Fibroblast of lung (primary cell): Measurements from ENCODE around the gene C3. TPM values are rescaled to one million over a fixed set of nuclear protein-coding genes. Genes with fewer than 3 reads are reported as not detected.
"Not testable (repeated sequence)": the region's sequence is repeated elsewhere in the genome, so short reads cannot be mapped to it uniquely, and the experiment has no call there.

ENCODE experiments used
- DNase-seq, 2 donors: peaks; one replicate each; pipeline versions ENCODE4 v3.0.0 to v3.0.0-alpha.2; 2010; ENCODE audit warnings: low read depth in 2 of 2
- H2AFZ ChIP-seq: 2 replicates; pipeline ENCODE4 v1.5.1; 2012; ENCODE audit warnings: low read length, control low read depth, inconsistent platforms
- H3K27ac ChIP-seq: 2 replicates; pipeline ENCODE4 v1.5.1; 2011; ENCODE audit warnings: low read length, control low read depth; ENCODE audit not compliant: insufficient read depth
- H3K27me3 ChIP-seq: 2 replicates; pipeline ENCODE4 v1.5.1; 2011; ENCODE audit warnings: mild to moderate bottlenecking, low read length; ENCODE audit not compliant: control insufficient read depth, insufficient read depth
- H3K36me3 ChIP-seq: 2 replicates; pipeline ENCODE4 v1.5.1; 2011; ENCODE audit warnings: low read length; ENCODE audit not compliant: control insufficient read depth, insufficient read depth
- H3K4me1 ChIP-seq: 2 replicates; pipeline ENCODE4 v1.5.1; 2011; ENCODE audit warnings: low read length; ENCODE audit not compliant: control insufficient read depth, insufficient read depth; ENCODE audit errors: extremely low read depth
- H3K4me2 ChIP-seq: 2 replicates; pipeline ENCODE4 v1.5.1; 2011; ENCODE audit warnings: low read length, control low read depth; ENCODE audit not compliant: insufficient read depth; ENCODE audit errors: extremely low read depth
- H3K4me3 ChIP-seq, 4 experiments: fragments of 200-600 bp in 1 of 4; sonication (generic) in 1 of 4; replicated peaks in 1 of 4; 2 replicates each; pipeline ENCODE4 v1.5.1; 2011 to 2016; ENCODE audit warnings: low read length in 4 of 4, low read depth in 3 of 4, mild to moderate bottlenecking in 3 of 4, control low read depth in 2 of 4, inconsistent platforms in 1 of 4, mixed read lengths in 1 of 4; ENCODE audit not compliant: insufficient read depth in 1 of 4; ENCODE audit errors: control extremely low read depth in 1 of 4
- H3K79me2 ChIP-seq: 2 replicates; pipeline ENCODE4 v1.5.1; 2012; ENCODE audit warnings: mild to moderate bottlenecking, low read length, inconsistent platforms; ENCODE audit not compliant: control insufficient read depth, insufficient read depth
- H3K9ac ChIP-seq: 2 replicates; pipeline ENCODE4 v1.5.1; 2011; ENCODE audit warnings: mild to moderate bottlenecking, low read length, control low read depth; ENCODE audit not compliant: insufficient read depth
- H3K9me3 ChIP-seq: 2 replicates; pipeline ENCODE4 v1.5.1; 2012; ENCODE audit warnings: low read depth, low read length; ENCODE audit not compliant: control insufficient read depth, insufficient read depth
- H4K20me1 ChIP-seq: 2 replicates; pipeline ENCODE4 v1.5.1; 2011; ENCODE audit warnings: low read length; ENCODE audit not compliant: control insufficient read depth, insufficient read depth; ENCODE audit errors: extremely low read depth
- CTCF ChIP-seq, 2 donors: IDR thresholded peaks in 1 of 2; conservative IDR thresholded peaks in 1 of 2; 1 replicate in 1 of 2; 2 replicates in 1 of 2; pipeline ENCODE4 v1.5.1; 2011 to 2012; ENCODE audit warnings: low read length in 2 of 2, control low read depth in 1 of 2, inconsistent platforms in 1 of 2, low read depth in 1 of 2, mild to moderate bottlenecking in 1 of 2
- EZH2 ChIP-seq: IDR thresholded peaks from 2 replicates; pipeline ENCODE4 v1.5.1; 2012; ENCODE audit warnings: low read length, control low read depth, mild to moderate bottlenecking; ENCODE audit errors: missing control alignments
- polyA plus RNA-seq, 2 donors: library from polyadenylated mRNA; depleted of rRNA in 1 of 2; stranded (reverse) in 1 of 2; unstranded in 1 of 2; fragments of >200 nt; gene quantifications; 2 replicates each; pipeline ENCODE4 v1.2.1, GENCODE V29; 2011 to 2012; ENCODE audit warnings: missing spikeins in 1 of 2
- total RNA-seq: library from RNA; depleted of rRNA; stranded (reverse); fragments of >200 nt; gene quantifications from 2 replicates; pipeline ENCODE4 v1.2.1, GENCODE V29; 2014

The C3 gene
- total and polyA plus RNA-seq, 2 donors (not counting 1 experiment from before 2014, with no cell fraction given): 1.2 to 2.5 TPM

DNA sequence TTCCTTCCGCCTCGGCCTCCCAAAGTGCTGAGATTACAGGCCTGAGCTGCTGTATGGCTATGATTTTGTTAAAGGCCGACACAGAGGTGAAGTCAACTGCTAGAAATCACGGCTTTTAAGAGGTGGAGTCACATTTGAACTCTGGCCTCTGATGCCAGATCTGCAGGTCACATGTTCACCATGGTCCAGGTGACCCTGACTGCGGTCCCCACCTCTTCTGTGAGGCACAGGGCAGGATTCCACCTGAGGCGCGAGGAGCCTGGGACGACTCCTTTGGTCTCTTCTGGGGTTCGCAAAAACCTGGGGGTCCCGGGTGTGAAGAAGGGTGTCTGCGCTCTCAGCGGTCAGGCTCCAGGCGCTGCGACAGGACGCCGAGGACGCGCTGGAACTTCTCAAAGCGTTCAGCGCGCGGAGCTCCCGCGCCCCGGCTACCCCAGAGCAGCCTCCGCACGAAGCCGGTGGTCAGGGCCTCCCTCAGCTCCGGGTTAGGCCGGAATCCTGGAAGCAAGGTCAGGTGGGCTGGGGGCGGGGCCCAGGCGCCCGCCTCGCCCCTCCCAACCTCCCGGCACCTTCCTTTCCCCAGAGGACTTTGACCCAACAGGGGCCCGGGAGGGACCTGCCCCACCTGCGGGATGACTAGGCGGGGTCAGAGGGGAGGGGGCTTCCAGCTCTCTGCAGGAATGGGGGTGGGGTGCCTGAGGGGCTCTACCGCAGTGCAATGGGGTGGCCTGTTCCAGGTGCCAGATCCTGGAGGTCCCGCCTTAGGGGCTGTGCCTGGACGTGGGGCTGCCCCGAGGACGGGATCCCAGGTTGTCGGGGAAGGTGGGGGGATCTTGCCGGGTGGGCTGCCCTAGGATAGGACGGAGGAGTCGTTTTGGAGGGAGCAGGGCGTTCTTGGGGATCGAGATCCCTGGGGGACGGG lies 32.1 kb upstream of the C3 start:
- Histone ChIP-seq H3K9ac (no peak overlapping the region), H2AFZ (no peak overlapping the region), H3K27ac (no peak overlapping the region), H3K9me3 (no peaks in the 10 kb centered on the region), H3K36me3 (peaks cover 7% of the 10 kb centered on the region), H3K4me3 (peak overlapping the region in 1 of 4 experiments; percentile 48), H3K79me2 (no peaks in the 10 kb centered on the region), H3K4me1 (no peaks in the 10 kb centered on the region), H3K27me3 (no peaks in the 10 kb centered on the region), H3K4me2 (no peak overlapping the region), H4K20me1 (no peaks in the 10 kb centered on the region)
- no peak for TF ChIP-seq CTCF (conservative IDR thresholded peaks at IDR 0.05 in 1 of 2, IDR thresholded peaks at IDR 0.05 in 1 of 2; ENCODE audit: low read depth in 1 of 2, low read length in 2 of 2)
- no peak for TF ChIP-seq EZH2
- no peak for DNase-seq

GRCh38 chr19:6751189-6751588 lies 30.7 kb upstream of the C3 start:
- DNase-seq: no peak
- H3K9ac ChIP-seq: no peak overlapping the region
- no peak overlapping the region for H3K4me2 ChIP-seq
- H3K9me3 ChIP-seq: no peaks in the 10 kb centered on the region
- peaks cover 11% of the 10 kb centered on the region for H3K36me3 ChIP-seq
- H2AFZ ChIP-seq: no peak overlapping the region
- H3K27ac ChIP-seq: no peak overlapping the region
- no peaks in the 10 kb centered on the region for H3K79me2 ChIP-seq
- TF ChIP-seq EZH2 (no peak), CTCF (conservative IDR thresholded peaks at IDR 0.05 in 1 of 2, IDR thresholded peaks at IDR 0.05 in 1 of 2; ENCODE audit: low read depth in 1 of 2, low read length in 2 of 2) (no peak)
- no peaks in the 10 kb centered on the region for H4K20me1 ChIP-seq
- H3K4me3 ChIP-seq: no peak overlapping the region
- H3K27me3 ChIP-seq: no peaks in the 10 kb centered on the region
- no peaks in the 10 kb centered on the region for H3K4me1 ChIP-seq

GRCh38 chr19:6750062-6750461 lies 29.6 kb upstream of the C3 start:
- no peak overlapping the region for H2AFZ ChIP-seq
- H3K27ac ChIP-seq: peak overlapping the region; percentile 48
- no peaks in the 10 kb centered on the region for H3K27me3 ChIP-seq
- DNase-seq: peak in 1 of 2 donors; percentile 71
- H3K4me3 ChIP-seq: no peak overlapping the region
- no peak for TF ChIP-seq CTCF (conservative IDR thresholded peaks at IDR 0.05 in 1 of 2, IDR thresholded peaks at IDR 0.05 in 1 of 2; ENCODE audit: low read depth in 1 of 2, low read length in 2 of 2)
- TF ChIP-seq EZH2: no peak
- peaks cover 6% of the 10 kb centered on the region for H3K4me1 ChIP-seq
- peaks cover 15% of the 10 kb centered on the region for H3K36me3 ChIP-seq
- peaks cover 3% of the 10 kb centered on the region for H3K79me2 ChIP-seq
- no peaks in the 10 kb centered on the region for H3K9me3 ChIP-seq
- H3K4me2 ChIP-seq: no peak overlapping the region
- H4K20me1 ChIP-seq: no peaks in the 10 kb centered on the region
- H3K9ac ChIP-seq: no peak overlapping the region

GRCh38 chr19:6748543-6748942 lies 28.1 kb upstream of the C3 start:
- H3K4me2 ChIP-seq, H3K79me2 ChIP-seq, H3K4me3 ChIP-seq, H3K27ac ChIP-seq, H4K20me1 ChIP-seq, H3K9ac ChIP-seq, H2AFZ ChIP-seq, H3K9me3 ChIP-seq, H3K27me3 ChIP-seq, DNase-seq: not testable (repeated sequence)
- Histone ChIP-seq H3K4me1 (peaks cover 17% of the 10 kb centered on the region), H3K36me3 (peaks cover 19% of the 10 kb centered on the region)
